Measurements from ENCODE around the gene CCDC93. TPM values are rescaled to one million over a fixed set of nuclear protein-coding genes. Genes with fewer than 3 reads are reported as not detected.
A peak's percentile ranks its signal among the peaks of the same experiment; 100 is the strongest.

The CCDC93 gene
- total RNA-seq, 1 experiment from 2014 or later, result 18.7 TPM

GRCh38 chr2:117968722-117969121, 45.1 kb downstream of the CCDC93 start:
- Histone ChIP-seq H3K79me2 (ENCODE audit: insufficient read depth, low read length) (no peaks in the 10 kb centered on the region), H3K4me3 (replicated peaks in 1 of 2; ENCODE audit: low read depth in 1 of 2, low read length in 2 of 2) (no peak overlapping the region), H3K9me2 (ENCODE audit: insufficient read depth) (no peaks in the 10 kb centered on the region), H3K36me3 (ENCODE audit: control insufficient read depth in 1 of 2, insufficient read depth in 2 of 2, low read length in 2 of 2) (peaks cover 4 to 19% of the 10 kb centered on the region in 2 experiments; a peak in 2 of 4 replicates), H3K27me3 (ENCODE audit: insufficient read depth, low read length) (no peaks in the 10 kb centered on the region), H3K9me3 (ENCODE audit: control insufficient read depth in 1 of 2, insufficient read depth in 1 of 2, low read depth in 1 of 2, low read length in 2 of 2) (no peaks in the 10 kb centered on the region), H2AFZ (ENCODE audit: low read depth, low read length, poor library complexity, severe bottlenecking) (no peak overlapping the region), H3K4me2 (ENCODE audit: low read length) (no peak overlapping the region), H4K20me1 (ENCODE audit: insufficient read depth) (no peaks in the 10 kb centered on the region), H3K27ac (ENCODE audit: low read depth, low read length) (no peak overlapping the region), H3K9ac (ENCODE audit: low read length) (no peak overlapping the region), H3K4me1 (ENCODE audit: control insufficient read depth in 1 of 2, insufficient read depth in 2 of 2, low read length in 2 of 2) (no peaks in the 10 kb centered on the region)
- ChIA-PET POLR2A (no interaction called here), RAD21 (ENCODE audit: low non-redundant PET in 1 of 2, low total read pairs in 2 of 2, uncharacterized antibody in 2 of 2, unreplicated experiment in 2 of 2) (no interaction called here), CTCF (no interaction called here)
- DNase-seq (ENCODE audit: low read depth, low spot score), result no peak
- ATAC-seq, result peak; percentile 54; the same call in 1 of the 2 replicates
- TF ChIP-seq CTCF (IDR thresholded peaks at IDR 0.05 in 2 of 3, conservative IDR thresholded peaks at IDR 0.05 in 1 of 3; ENCODE audit: borderline replicate concordance in 1 of 3, insufficient read depth in 1 of 3, low read depth in 2 of 3, low read length in 2 of 3) (peak in 1 of 3 experiments; percentile 6; a peak in 2 of 6 replicates), ZNF274 (IDR thresholded peaks at IDR 0.05; ENCODE audit: low read depth, low read length) (no peak), TCF7L2 (IDR thresholded peaks at IDR 0.05; ENCODE audit: borderline replicate concordance, extremely low read depth, insufficient read depth, insufficient read length) (no peak), ZFX (IDR thresholded peaks at IDR 0.05) (no peak)
- no TSS peak for BruUV-seq (replicated peaks)
- intact Hi-C loops (cut with micrococcal nuclease), result no loop called here

- H3K27ac ChIP-seq (ENCODE audit: low read depth, low read length), result no peak overlapping the region
- H3K4me2 ChIP-seq (ENCODE audit: low read length), result no peak overlapping the region
- ChIA-PET RAD21 (ENCODE audit: low non-redundant PET in 1 of 2, low total read pairs in 2 of 2, uncharacterized antibody in 2 of 2, unreplicated experiment in 2 of 2) (no interaction called here), POLR2A (interaction anchor here (0.5 kb wide), 1 partner anchor 129 kb away, joined by 4 read pairs; no protein-coding TSS in a partner anchor), CTCF (interaction anchor here (1.0 kb wide), 1 partner anchor 35 kb away, joined by 3 read pairs; no protein-coding TSS in a partner anchor)
- DNase-seq (ENCODE audit: low read depth, low spot score) (no peak), ATAC-seq (no peak)
- no peaks in the 10 kb centered on the region for H3K79me2 ChIP-seq (ENCODE audit: insufficient read depth, low read length)
- H4K20me1 ChIP-seq (ENCODE audit: insufficient read depth), result no peaks in the 10 kb centered on the region
- no peaks in the 10 kb centered on the region for H3K9me3 ChIP-seq (ENCODE audit: control insufficient read depth in 1 of 2, insufficient read depth in 1 of 2, low read depth in 1 of 2, low read length in 2 of 2)
- no peaks in the 10 kb centered on the region for H3K9me2 ChIP-seq (ENCODE audit: insufficient read depth)
- no peak overlapping the region for H3K4me3 ChIP-seq (replicated peaks in 1 of 2; ENCODE audit: low read depth in 1 of 2, low read length in 2 of 2)
- no peaks in the 10 kb centered on the region for H3K4me1 ChIP-seq (ENCODE audit: control insufficient read depth in 1 of 2, insufficient read depth in 2 of 2, low read length in 2 of 2)
- BruUV-seq (replicated peaks), result no TSS peak
- H3K36me3 ChIP-seq (ENCODE audit: control insufficient read depth in 1 of 2, insufficient read depth in 2 of 2, low read length in 2 of 2), result peaks cover 4 to 14% of the 10 kb centered on the region in 2 experiments; a peak in 2 of 4 replicates
- no peak overlapping the region for H3K9ac ChIP-seq (ENCODE audit: low read length)
- H2AFZ ChIP-seq (ENCODE audit: low read depth, low read length, poor library complexity, severe bottlenecking), result no peak overlapping the region
- no peaks in the 10 kb centered on the region for H3K27me3 ChIP-seq (ENCODE audit: insufficient read depth, low read length)
- intact Hi-C loops (cut with micrococcal nuclease), result no loop called here
- no peak for TF ChIP-seq YY1 (IDR thresholded peaks at IDR 0.05; ENCODE audit: extremely low read depth, insufficient replicate concordance, low read depth, low read length)
- no peak for TF ChIP-seq SIN3A (IDR thresholded peaks at IDR 0.05; ENCODE audit: low read depth)
- no peak for TF ChIP-seq CEBPB (IDR thresholded peaks at IDR 0.05; ENCODE audit: low read depth)
- TF ChIP-seq CTCF (IDR thresholded peaks at IDR 0.05 in 2 of 3, conservative IDR thresholded peaks at IDR 0.05 in 1 of 3; ENCODE audit: borderline replicate concordance in 1 of 3, insufficient read depth in 1 of 3, low read depth in 2 of 3, low read length in 2 of 3), result no peak
- no peak for TF ChIP-seq EGR1 (IDR thresholded peaks at IDR 0.05; ENCODE audit: low read depth)
- TF ChIP-seq POLR2AphosphoS5 (IDR thresholded peaks at IDR 0.05; ENCODE audit: low read depth, low read length), result no peak
- TF ChIP-seq ATF3 (IDR thresholded peaks at IDR 0.05), result no peak
- no peak for TF ChIP-seq JUND (IDR thresholded peaks at IDR 0.05)
- no peak for TF ChIP-seq FOSL1 (IDR thresholded peaks at IDR 0.05; ENCODE audit: low read depth)
- no peak for TF ChIP-seq RAD21 (IDR thresholded peaks at IDR 0.05; ENCODE audit: low read depth)
Observed at GRCh38 chr2:117967977-117968718, 45.7 kb downstream of the CCDC93 start.
